Glomerular visceral epithelial cell (primary cell): ENCODE data around the gene ARMH1.

Source experiments
- DNase-seq: peaks from one replicate; pipeline ENCODE4 v3.0.0-alpha.2; 2016; ENCODE audit errors: extremely low spot score

Gene ARMH1

DNA sequence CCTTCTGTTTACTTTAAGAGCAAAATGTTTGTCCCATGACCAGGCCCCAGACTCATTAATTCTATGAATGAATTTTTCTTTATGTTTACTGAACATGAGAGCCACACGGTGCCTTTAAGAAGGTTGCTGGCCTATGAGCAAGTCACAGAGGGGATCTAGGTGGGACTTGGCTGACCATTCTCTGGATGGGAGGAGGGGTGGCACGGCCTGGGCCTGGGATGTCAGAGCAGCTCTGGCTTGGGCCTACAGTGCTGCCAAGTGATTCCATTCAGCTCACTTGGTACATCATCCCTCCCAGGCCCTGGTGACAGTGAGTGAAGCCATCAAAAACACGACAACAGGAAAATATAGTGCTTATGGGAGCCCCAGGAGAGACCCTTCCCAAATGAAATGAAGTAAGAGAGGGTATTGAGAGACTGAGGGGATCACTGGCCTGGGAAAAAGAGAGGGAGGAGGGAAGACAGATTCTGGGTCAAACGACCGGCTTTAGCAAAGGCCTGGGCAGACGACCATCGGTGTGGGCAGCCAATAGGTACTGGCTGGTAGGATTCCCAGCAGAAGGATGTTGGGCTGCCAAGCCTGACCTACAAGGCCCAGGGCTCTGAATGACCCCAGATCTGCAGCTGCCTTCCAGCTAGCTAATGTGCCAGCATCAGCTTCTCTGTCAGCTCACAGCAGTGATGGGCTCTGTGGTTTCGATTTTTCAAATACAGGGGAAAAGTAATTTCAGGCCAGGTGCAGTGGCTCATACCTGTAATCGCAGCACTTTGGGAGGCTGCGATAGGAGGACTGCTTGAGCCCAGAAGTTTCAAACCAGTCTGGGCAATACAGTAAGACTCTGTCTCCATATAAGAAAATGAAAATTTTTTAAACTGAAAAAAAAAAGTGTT is 3.5 kb upstream of the ARMH1 start:
- no peak for DNase-seq

DNA sequence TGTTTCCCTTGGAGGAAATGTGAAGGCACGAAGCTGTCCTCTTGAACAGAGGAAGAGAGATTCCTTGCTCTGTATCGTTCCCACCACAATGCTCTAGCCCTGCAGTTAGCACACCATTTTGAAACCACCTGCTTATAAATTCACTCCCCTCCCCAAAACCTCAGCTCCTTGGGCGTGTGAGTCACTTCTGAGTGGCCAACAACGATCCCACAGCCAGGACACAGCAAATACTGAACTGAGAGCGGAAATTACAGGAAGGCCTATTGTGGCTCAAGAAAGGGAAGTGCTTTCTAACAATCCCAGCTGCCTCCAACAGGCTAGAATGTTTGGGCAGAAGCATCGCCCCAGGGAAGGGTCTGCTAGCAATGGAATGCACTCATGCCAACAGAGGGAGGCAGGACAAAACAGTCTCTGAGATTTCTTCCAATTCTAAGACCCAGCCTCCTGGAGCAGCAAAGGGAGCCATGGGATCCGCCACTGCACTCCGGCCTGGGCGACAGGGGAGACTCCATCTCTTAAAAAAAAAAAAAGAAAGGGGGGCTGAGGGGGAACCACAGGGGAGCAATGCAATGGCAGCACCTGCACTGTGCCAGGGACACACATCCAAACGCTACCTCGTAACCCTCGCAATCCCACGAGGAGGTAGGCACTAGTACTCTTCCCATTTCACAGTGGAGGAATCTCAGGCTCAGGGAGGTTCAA is 2.1 kb upstream of the ARMH1 start:
- peak; percentile 79 for DNase-seq

- DNase-seq, result no peak
These were observed 1.4 kb upstream of the ARMH1 start for GRCh38 chr1:44672961-44673674.

GRCh38 chr1:44673675-44674112 is 820 bp upstream of the ARMH1 start:
- no peak for DNase-seq

DNA sequence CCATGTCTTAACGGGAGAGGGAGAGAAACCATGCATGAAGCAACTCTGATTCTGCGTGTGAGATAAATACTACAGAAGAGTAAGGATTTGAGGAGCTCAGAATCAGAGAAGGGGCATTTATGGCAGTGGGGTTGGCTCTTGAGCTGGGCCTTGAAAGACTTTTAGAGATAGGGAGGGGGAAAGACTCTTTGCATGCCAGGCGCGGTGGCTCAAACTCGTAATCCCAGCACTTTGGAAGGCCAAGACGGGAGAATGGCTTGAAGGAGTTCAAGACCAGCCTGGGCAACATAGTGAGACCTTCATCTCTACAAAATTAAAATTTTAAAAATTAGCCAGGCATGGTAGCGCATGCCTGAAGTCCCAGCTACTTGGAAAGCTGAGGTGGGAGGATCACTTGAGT is 672 bp downstream of the ARMH1 start:
- no peak for DNase-seq

- no peak for DNase-seq
These were observed 2.1 kb downstream of the ARMH1 start for GRCh38 chr1:44676484-44677200.

GRCh38 chr1:44677201-44677766 is 2.8 kb downstream of the ARMH1 start:
- peak; percentile 38 for DNase-seq

DNA sequence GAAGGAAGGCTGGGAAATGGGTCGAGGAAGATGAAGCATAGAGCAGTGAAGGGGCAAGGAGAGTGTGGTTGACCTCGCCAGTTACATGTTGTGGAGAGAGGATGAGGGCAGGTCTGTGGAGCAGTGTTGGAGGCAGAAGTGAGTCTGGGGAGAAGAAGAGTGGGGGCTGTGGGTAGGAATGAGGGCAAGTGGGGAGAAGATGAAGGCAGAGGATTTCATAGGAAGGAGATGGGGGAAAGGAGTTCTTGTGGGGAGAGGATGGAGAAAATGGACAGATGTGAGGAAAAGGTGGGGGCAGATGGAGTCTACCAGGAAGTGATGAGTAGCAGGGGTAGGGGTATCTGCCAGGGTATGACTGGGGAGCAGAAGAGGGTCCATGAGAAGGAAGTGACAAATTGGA is 3.6 kb downstream of the ARMH1 start:
- DNase-seq, result no peak

DNA sequence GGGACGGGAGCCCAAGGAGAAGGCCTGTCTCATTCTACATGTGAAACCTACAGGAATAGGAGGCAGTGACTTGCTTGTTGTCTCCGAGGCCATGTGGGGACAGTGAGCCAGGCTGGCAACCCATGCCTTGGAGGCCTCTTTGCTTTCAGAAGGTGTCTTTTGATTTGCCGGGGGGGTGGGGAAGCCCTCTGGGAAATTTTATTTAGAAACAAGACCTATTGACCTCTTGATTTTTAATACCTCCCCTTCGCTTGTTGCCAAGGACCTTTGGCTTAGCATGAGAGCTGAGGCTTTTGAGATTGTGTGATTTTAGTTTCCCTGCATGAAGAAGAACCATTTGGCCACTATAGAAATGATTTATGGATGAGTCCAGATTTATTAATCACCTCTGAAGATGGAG is 4.1 kb downstream of the ARMH1 start:
- DNase-seq, result no peak

DNA sequence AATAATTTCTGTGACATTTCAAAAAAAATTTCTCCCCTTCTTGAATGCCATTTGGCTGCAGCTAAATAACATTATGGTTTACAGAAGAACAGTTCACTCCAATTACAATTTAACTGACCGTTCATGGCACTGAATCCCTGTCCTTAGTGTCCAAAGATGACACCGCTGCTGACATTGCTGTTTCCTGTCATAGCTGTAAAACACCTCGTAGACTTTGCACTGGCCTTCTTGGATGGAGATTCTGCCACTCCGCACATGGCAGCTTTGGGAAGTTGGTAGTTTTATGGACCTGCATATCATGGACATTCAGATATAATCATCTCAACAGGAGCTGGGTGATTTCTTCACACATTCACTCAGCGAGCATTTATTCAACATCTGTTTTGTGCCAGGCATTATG is 5.0 kb downstream of the ARMH1 start:
- DNase-seq, result no peak

GRCh38 chr1:44681905-44682882 is 7.7 kb downstream of the ARMH1 start:
- no peak for DNase-seq

GRCh38 chr1:44682883-44683265 is 8.4 kb downstream of the ARMH1 start:
- no peak for DNase-seq

DNA sequence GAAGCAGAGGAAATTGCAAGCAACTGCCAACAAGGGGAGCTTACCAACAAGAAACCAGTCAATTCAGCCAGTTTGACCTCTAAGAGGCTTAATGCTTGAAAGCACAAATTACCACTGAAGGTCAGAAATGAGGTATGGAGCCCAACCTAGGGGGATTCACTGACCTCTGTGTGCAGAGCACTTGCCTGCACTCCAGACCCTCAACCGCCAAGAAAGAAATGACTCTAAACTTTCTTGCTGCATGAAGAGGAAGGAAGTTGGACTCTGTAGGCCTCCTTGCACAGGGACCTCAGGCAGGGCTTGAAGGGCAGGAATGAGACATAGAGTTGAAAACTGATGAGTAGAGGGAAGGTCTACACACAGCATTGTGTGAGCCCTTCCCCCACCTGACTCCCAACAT is 10.0 kb downstream of the ARMH1 start:
- no peak for DNase-seq

DNA sequence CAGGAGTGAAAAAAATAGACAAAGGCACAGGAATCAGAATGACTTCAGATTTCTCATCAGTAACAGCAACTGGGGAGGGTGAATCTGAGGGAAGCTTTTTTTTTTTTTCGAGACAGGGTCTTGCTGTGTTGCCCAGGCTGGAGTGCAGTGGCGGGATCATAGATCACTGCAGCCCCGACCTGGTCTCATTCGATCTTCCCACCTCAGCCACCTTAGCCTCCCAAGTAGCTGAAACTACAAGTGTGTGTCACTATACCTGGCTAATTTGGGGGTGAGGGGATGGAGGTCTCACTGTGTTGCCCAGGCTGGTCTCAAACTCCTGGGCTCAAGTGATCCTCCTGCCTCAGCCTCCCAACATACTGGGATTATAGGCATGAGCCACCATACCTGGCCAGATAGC is 10.7 kb downstream of the ARMH1 start:
- DNase-seq, result no peak

DNA sequence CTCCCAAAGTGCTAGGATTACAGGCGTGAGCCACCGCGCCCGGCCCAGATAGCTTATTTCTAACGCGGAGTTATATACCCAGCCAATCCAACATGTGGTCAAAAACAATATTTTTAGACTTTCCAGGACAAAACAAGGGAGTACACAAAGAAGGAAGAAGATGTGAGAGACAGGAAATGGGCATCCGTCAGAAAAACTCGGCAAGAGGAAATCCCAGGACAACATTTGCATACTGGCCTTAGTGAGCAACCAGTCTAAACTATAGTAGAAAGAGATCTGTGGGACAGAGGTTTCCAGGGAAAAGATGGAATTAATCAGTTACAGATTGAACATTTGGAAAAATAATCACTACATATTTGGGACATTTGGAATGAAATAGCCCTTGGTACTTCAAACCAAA is 11.4 kb downstream of the ARMH1 start:
- peak; percentile 13 for DNase-seq

- no peak for DNase-seq
These were observed 14.4 kb downstream of the ARMH1 start for GRCh38 chr1:44688760-44689446.

DNA sequence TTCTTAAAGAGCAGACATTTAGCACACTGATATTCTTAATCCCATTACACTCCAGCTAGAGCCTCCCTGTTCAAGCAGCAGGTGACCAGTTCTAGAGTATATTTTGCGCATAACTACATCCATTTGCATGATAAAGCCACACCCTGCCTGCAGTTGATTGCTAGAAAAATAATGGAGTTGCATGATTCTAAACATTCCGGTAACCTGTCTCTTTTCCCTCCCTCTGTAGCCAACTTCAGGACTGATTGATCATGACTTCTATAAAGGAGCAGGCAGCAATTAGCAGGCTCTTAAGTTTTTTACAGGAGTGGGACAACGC is 14.9 kb downstream of the ARMH1 start:
- no peak for DNase-seq

GRCh38 chr1:44693159-44693558 is 18.6 kb downstream of the ARMH1 start:
- no peak for DNase-seq

GRCh38 chr1:44693900-44694299 is 19.4 kb downstream of the ARMH1 start:
- DNase-seq, result no peak
